ENCODE results near the gene MST1.
"Not testable (repeated sequence)": the region's sequence is repeated elsewhere in the genome, so short reads cannot be mapped to it uniquely, and the experiment has no call there.

The MST1 gene

DNA sequence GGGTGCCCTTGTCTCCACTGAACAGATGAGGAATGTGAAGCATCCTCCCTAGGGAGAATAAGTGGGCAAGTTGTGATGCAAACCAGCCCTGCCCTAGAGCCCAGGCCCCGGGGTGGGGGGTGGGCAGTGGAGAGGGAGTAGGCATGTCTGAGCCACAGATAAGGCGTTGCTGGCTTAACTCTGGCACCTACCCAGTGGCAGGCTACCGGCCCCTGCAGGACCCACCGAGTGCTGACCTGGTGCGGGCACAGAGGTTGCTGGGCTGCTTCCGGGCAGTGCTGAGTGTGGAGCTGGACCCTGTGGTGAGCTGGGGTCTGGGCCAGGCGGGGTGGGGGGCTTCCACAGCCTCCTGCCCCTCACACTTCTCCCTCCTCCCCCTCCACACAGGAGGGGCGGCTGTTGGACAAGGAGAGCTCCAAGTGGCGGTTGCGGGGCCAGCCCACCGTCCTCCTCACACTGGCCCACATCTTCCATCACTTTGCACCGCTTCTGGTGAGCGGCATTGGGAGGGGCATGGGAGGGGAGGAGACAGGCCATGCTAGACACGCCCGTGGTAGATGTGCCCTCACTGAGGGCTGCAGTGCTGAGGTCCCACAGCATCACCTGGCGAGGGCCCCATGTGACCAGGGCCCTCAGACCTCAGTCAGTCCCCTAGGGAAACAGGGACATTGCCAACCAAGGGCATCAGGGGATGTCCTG lies 10.2 kb upstream of the MST1 start:
- Histone ChIP-seq H3K36me3 (ENCODE audit: control insufficient read depth, insufficient read depth, low read length) (peaks cover 32% of the 10 kb centered on the region), H3K9me3 (ENCODE audit: control insufficient read depth, insufficient read depth, low read length) (no peaks in the 10 kb centered on the region), H3K4me3 (ENCODE audit: low read depth, low read length) (no peak overlapping the region), H3K4me1 (ENCODE audit: control insufficient read depth, insufficient read depth, low read length) (no peaks in the 10 kb centered on the region), H3K9ac (ENCODE audit: low read depth, low read length) (no peak overlapping the region), H3K27me3 (ENCODE audit: control insufficient read depth, insufficient read depth, low read length) (no peaks in the 10 kb centered on the region), H3K27ac (ENCODE audit: low read depth, low read length) (no peak overlapping the region)

GRCh38 chr3:49695350-49696015 lies 6.2 kb upstream of the MST1 start:
- not testable (repeated sequence) for H3K4me1 ChIP-seq (ENCODE audit: control insufficient read depth, insufficient read depth, low read length); H3K9ac ChIP-seq (ENCODE audit: low read depth, low read length); H3K4me3 ChIP-seq (ENCODE audit: low read depth, low read length); H3K9me3 ChIP-seq (ENCODE audit: control insufficient read depth, insufficient read depth, low read length); H3K27me3 ChIP-seq (ENCODE audit: control insufficient read depth, insufficient read depth, low read length); H3K27ac ChIP-seq (ENCODE audit: low read depth, low read length)
- H3K36me3 ChIP-seq (ENCODE audit: control insufficient read depth, insufficient read depth, low read length): peaks cover 14% of the 10 kb centered on the region; the same call in 1 of the 2 replicates

DNA sequence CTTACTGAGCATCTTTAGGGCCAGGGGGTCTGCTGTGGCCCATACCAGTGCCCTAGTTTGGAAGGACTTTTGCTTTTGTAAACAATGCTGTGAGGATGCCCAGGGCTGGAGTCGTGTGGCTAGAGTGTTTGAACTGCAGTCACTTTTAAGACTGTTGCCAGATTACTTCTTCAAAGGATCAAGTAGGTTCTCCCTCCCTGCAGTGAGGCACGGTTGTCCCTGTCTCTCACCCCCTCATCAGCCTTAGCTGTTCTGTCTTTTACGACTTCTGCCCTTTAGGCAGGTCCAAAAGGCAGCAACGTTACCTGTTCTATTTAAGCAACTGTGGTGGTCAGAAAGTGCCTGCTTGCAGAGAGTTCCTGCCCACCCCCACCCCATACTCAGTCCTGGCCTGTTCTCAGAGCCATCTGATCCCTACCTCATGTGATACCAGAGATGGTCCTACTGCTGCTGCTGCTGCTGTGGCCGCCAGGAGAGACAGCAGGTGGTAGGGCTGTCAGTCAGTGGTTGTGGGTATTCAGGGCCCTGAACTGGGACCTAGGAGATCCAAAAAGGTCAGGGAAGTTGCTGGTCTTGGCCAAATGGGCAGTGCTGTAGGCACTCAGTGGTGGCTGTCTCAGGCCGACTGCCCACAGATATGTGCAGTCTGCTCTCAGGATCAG lies 5.3 kb upstream of the MST1 start:
- not testable (repeated sequence) for H3K36me3 ChIP-seq (ENCODE audit: control insufficient read depth, insufficient read depth, low read length); H3K9ac ChIP-seq (ENCODE audit: low read depth, low read length); H3K9me3 ChIP-seq (ENCODE audit: control insufficient read depth, insufficient read depth, low read length); H3K27me3 ChIP-seq (ENCODE audit: control insufficient read depth, insufficient read depth, low read length); H3K27ac ChIP-seq (ENCODE audit: low read depth, low read length); H3K4me1 ChIP-seq (ENCODE audit: control insufficient read depth, insufficient read depth, low read length); H3K4me3 ChIP-seq (ENCODE audit: low read depth, low read length)

DNA sequence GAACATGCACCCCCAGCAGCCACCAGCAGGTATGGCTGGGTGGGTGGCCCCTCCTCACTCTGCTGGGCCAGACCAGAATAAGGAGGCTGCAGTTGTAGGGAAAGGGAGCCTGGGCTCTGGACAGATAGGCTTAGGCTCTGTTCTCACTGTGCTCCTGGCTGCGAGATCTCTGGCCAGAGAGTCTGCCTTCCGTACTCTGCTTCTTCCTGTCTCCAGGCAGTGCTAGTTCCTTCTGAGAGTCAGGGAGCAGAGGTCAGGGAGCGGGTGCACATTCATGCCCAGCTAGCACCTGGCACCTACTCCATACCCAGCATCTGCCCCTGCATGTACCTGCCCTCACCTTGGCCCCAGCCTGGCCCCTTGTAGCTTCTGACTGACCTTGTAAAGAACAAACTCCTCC lies 2.2 kb upstream of the MST1 start:
- not testable (repeated sequence) for H3K9me3 ChIP-seq (ENCODE audit: control insufficient read depth, insufficient read depth, low read length); H3K36me3 ChIP-seq (ENCODE audit: control insufficient read depth, insufficient read depth, low read length); H3K27ac ChIP-seq (ENCODE audit: low read depth, low read length); H3K9ac ChIP-seq (ENCODE audit: low read depth, low read length); H3K4me1 ChIP-seq (ENCODE audit: control insufficient read depth, insufficient read depth, low read length); H3K27me3 ChIP-seq (ENCODE audit: control insufficient read depth, insufficient read depth, low read length); H3K4me3 ChIP-seq (ENCODE audit: low read depth, low read length)

- H3K27ac ChIP-seq (ENCODE audit: low read depth, low read length); H3K4me3 ChIP-seq (ENCODE audit: low read depth, low read length); H3K4me1 ChIP-seq (ENCODE audit: control insufficient read depth, insufficient read depth, low read length); H3K36me3 ChIP-seq (ENCODE audit: control insufficient read depth, insufficient read depth, low read length); H3K9me3 ChIP-seq (ENCODE audit: control insufficient read depth, insufficient read depth, low read length); H3K27me3 ChIP-seq (ENCODE audit: control insufficient read depth, insufficient read depth, low read length); H3K9ac ChIP-seq (ENCODE audit: low read depth, low read length): not testable (repeated sequence)
Observed at GRCh38 chr3:49690856-49691255, 1.6 kb upstream of the MST1 start.

DNA sequence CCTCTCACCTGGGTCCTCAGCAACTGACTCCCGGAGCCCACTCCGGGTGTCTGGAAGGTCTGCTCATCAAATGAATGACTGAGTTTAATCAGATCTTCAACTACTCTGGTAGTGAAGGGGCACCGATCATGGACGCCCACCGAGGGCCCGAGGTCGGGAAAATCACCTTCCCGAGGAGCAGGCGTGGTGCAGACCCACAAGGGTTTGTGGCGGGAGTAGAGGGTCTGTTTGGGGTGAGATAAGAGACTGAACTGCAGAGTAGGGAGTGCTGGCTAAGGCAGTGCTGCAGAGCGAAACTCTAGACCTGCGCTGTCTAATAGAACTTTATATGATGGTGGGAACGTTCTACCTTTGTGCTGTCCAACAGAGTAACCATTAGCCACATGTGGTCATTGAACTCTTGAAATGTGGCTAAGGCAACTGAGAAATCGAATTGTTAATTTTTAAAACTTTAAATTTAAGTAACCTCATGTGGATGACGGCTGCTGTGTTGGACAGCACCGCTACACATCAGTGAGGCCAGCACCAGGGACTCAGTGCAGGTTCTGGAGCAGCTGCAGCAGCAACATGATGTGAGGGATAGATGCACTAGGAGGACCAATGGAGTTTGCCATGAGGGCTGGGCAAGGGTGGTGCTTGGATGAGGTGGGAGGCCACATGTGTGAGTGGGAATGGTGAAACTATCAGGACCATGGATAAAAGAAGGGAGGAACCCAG lies 792 bp upstream of the MST1 start:
- H3K27ac ChIP-seq (ENCODE audit: low read depth, low read length): peak overlapping the region; percentile 78
- peak overlapping the region; percentile 63 for H3K9ac ChIP-seq (ENCODE audit: low read depth, low read length)
- not testable (repeated sequence) for H3K36me3 ChIP-seq (ENCODE audit: control insufficient read depth, insufficient read depth, low read length); H3K4me1 ChIP-seq (ENCODE audit: control insufficient read depth, insufficient read depth, low read length); H3K9me3 ChIP-seq (ENCODE audit: control insufficient read depth, insufficient read depth, low read length); H3K27me3 ChIP-seq (ENCODE audit: control insufficient read depth, insufficient read depth, low read length)
- H3K4me3 ChIP-seq (ENCODE audit: low read depth, low read length): peak overlapping the region; percentile 95

- not testable (repeated sequence) for H3K4me1 ChIP-seq (ENCODE audit: control insufficient read depth, insufficient read depth, low read length); H3K9me3 ChIP-seq (ENCODE audit: control insufficient read depth, insufficient read depth, low read length); H3K27me3 ChIP-seq (ENCODE audit: control insufficient read depth, insufficient read depth, low read length); H3K36me3 ChIP-seq (ENCODE audit: control insufficient read depth, insufficient read depth, low read length)
- Histone ChIP-seq H3K4me3 (ENCODE audit: low read depth, low read length) (peak overlapping the region; percentile 95), H3K9ac (ENCODE audit: low read depth, low read length) (0 out of 2 replicates have a peak overlapping the region, but pooled peaks have one; percentile 43), H3K27ac (ENCODE audit: low read depth, low read length) (peak overlapping the region; percentile 78)
Observed at GRCh38 chr3:49688338-49689045, 782 bp downstream of the MST1 start.

DNA sequence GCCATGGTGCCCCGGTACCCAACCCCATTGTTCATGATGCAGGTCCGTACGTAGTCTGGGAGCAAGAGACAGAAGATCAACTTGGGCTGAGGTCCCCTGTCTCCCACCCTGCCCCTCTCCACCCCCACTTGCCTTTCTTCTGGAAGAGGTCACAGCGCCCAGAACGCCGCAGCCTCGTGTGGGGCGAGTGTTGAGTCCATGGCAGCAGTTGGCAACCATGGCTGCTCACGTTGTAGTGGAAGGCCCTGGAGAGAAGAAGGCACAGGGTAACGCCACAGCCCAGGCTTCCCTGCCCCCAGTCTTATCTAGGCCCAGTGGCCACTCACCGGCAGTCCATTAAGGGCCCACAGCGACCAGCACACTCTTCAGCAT lies 1.9 kb downstream of the MST1 start:
- not testable (repeated sequence) for H3K27me3 ChIP-seq (ENCODE audit: control insufficient read depth, insufficient read depth, low read length); H3K9me3 ChIP-seq (ENCODE audit: control insufficient read depth, insufficient read depth, low read length); H3K4me1 ChIP-seq (ENCODE audit: control insufficient read depth, insufficient read depth, low read length)
- Histone ChIP-seq H3K36me3 (ENCODE audit: control insufficient read depth, insufficient read depth, low read length) (peaks cover 15% of the 10 kb centered on the region), H3K27ac (ENCODE audit: low read depth, low read length) (peak overlapping the region; percentile 70), H3K4me3 (ENCODE audit: low read depth, low read length) (peak overlapping the region; percentile 74), H3K9ac (ENCODE audit: low read depth, low read length) (0 out of 2 replicates have a peak overlapping the region, but pooled peaks have one; percentile 63)

- not testable (repeated sequence) for H3K27me3 ChIP-seq (ENCODE audit: control insufficient read depth, insufficient read depth, low read length); H3K9me3 ChIP-seq (ENCODE audit: control insufficient read depth, insufficient read depth, low read length); H3K4me1 ChIP-seq (ENCODE audit: control insufficient read depth, insufficient read depth, low read length)
- H3K27ac ChIP-seq (ENCODE audit: low read depth, low read length): peak overlapping the region; percentile 70
- peaks cover 20% of the 10 kb centered on the region for H3K36me3 ChIP-seq (ENCODE audit: control insufficient read depth, insufficient read depth, low read length)
- peak overlapping the region; percentile 63; the same call in 1 of the 2 replicates for H3K9ac ChIP-seq (ENCODE audit: low read depth, low read length)
- peak overlapping the region; percentile 74 for H3K4me3 ChIP-seq (ENCODE audit: low read depth, low read length)
Observed at GRCh38 chr3:49686769-49687423, 2.4 kb downstream of the MST1 start.

GRCh38 chr3:49686346-49686745 lies 2.9 kb downstream of the MST1 start:
- not testable (repeated sequence) for H3K9me3 ChIP-seq (ENCODE audit: control insufficient read depth, insufficient read depth, low read length); H3K4me1 ChIP-seq (ENCODE audit: control insufficient read depth, insufficient read depth, low read length); H3K27me3 ChIP-seq (ENCODE audit: control insufficient read depth, insufficient read depth, low read length)
- Histone ChIP-seq H3K4me3 (ENCODE audit: low read depth, low read length) (peak overlapping the region; percentile 74), H3K9ac (ENCODE audit: low read depth, low read length) (0 out of 2 replicates have a peak overlapping the region, but pooled peaks have one; percentile 63), H3K36me3 (ENCODE audit: control insufficient read depth, insufficient read depth, low read length) (peaks cover 26% of the 10 kb centered on the region), H3K27ac (ENCODE audit: low read depth, low read length) (peak overlapping the region; percentile 70)
